DMS114 treated with DMSO at 0.1 percent for 48 hours (cell line): ENCODE data around the gene MBLAC2.

ENCODE experiments used
- DNase-seq: peaks from one replicate; lab custom pipeline; 2025; ENCODE audit not compliant: unreplicated experiment; lab: John Stamatoyannopoulos, UW

Gene MBLAC2

DNA sequence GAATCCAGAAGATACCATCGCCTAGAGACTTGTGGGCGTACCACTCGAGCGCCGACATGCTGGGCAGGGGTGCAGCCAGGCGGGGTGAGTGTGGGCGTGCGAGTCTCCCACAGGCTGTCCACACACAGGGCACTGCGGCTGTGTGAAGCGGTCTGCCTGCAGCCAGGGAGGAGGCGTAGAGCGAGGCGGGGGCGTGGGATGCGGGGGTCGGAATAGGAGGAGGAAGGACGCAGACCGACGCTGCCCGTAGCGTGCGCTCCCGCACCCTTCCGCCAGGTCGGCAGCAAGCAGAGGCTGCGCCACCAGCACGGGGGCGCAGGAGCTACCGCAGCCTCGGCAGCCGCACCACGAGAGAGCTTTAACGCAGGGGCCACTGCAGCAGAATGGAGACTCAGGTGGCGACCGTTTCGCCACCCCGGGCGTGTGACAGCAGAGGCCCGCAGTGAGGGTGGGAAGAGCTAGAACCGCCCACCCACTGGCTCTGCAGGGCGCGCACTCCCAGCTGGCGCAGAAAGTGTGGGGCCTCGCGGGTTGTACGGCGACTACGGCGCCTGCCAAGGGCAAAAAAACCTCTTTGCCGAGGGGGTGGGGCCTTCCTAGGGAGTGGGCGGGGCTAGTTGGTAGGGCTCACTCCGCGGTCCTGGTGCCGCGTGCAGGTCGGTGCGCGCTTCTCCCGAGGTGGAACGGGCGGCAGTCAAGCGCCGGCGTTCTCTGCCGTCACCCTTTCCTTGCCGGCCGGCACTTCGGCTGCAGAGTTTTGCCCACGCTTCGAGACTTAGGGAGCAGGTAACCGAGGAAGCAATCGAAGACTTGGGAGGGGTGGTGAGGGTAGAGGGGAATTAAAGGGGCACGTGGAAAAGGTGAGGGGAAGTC lies at the start of gene MBLAC2, which contains the start of gene POLR3G:
TSS of gene MBLAC2 (minus strand) at position 537 of the 873 bp plus-strand sequence. CDS start at position 58, 479 bp downstream.
TSS of gene POLR3G (plus strand) at position 630 of the 873 bp plus-strand sequence. CDS start 10,704 bp downstream, outside the sequence.
- DNase-seq = peak; percentile 85

DNA sequence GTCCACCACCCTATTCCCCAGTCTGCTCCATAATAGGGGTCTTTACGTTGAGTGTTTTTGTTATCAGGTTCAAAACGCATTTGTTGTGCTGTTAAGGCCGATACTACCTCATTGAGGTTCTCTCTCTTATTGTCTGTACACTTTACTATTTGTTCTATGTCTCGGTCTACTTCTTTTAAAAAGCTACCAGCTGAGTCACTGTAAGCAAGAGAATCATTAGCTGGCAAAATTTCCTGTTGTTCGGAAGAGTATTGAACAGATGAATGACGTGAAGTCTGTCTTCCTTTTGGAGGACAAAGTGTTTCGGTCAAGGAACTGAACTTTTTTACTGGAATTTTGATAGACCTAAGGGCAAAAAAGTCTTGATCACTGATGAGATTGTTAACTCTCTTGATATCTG lies 44.5 kb upstream of the MBLAC2 start:
- DNase-seq = no peak

DNA sequence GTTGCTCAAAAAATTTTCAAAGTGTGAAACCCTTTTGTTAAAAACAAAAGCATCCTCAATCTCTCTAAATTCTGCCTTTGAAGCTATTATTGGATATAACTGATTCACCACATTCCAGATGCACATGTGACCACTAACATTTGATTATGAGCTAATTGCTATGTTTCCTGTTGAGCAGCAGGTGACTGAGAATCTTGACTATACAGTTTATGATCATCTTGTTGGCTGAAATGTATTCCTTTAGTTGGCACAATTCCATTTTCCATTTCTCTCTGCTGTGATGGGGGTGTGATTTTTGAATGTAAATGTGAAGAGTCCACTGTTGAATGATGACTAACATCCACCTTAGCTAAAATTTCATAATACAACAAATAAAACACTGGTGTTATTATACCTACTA lies 44.1 kb upstream of the MBLAC2 start:
- DNase-seq = no peak

DNA sequence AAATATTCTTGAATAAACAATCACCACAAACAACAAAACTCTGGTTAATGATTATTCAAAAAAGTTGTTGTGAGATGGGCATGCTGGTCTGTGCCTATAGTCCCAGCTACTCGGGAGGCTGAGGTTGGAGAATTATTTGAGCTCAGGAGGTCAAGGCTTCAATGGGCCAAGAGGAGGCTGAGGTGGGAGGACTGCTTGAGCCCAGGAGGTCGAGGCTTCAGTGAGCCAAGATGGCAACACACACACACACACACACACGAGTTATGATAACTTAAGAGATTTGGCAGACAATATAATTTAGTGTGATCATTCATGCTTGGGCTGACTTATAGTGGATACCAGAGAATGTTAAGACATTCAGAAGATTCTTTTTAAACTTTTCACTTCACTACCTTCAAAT lies 39.9 kb upstream of the MBLAC2 start:
- no peak for DNase-seq

DNA sequence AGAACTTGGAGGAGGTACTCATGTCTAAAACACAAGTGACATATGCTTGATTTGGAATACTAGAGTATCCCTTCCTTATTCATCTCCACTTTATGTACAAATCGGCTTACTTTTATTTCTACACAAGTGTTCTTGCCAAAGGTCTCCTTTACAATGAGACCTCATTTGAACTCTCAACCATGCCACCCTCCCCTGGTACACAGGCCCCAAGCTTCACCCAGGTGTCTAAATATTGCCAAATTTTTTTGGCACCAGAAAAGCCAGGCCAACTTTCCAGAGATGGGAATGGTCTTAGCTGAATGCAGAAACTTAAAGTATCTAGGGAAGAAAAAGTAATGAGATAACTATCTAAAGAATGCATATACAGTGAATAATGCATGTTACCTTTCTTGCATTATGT lies 35.9 kb upstream of the MBLAC2 start:
- DNase-seq = no peak

DNA sequence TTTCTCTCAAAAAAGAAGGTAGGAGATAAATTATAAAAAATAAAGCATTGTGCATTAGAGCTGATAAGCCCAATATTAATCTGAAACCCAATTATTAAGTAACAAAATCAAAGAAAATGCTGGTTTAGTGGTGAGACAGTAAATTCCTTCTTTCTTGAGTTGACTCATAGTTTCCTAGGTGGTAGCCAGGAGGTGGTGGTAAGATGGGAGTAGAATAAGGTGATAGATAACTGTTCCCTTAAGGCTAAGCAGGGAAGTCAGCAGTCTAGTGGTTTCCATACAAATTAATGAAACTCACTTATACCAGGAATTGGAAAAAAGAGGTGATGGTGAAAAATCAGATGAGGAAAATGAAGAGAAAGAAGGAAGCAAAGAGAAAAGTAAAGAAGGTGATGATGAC lies 31.6 kb upstream of the MBLAC2 start:
- no peak for DNase-seq

DNA sequence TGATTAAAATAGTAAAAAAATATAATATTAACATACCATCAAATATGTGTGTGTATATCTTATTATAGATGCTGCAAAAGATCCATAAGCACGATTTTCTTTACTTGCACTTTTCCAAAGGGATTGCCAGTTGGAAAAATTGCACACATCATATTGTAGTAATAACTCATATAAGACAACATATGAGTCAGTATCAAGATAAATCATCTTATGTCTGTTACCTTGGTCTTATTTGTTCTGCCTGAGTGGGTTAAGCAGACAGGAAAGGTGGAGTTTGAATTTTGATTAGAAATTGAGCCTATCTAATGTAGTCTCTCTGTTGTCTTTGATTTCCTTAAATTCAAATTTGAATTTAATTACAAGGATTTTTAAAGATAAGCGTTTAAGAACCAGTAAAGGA lies 30.2 kb upstream of the MBLAC2 start:
- DNase-seq = no peak

DNA sequence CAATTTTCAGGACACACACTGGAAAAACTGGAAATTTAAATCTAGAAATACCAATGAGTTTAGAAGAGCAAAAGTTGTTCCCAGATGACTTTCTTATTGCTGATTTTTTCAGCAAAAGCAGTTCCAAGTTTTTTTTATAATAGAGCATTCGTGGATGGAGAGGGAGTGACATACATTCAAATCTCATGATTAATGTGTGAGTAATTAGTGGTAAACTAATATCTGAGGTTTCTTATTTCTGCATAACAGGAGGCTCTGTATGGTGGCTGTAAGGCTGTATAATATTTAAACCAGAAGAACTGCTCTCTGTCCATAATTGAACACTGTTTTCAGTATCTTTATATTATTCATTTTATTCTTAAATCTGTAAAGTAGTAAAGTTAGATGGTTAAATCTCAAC lies 29.0 kb upstream of the MBLAC2 start:
- DNase-seq = no peak

DNA sequence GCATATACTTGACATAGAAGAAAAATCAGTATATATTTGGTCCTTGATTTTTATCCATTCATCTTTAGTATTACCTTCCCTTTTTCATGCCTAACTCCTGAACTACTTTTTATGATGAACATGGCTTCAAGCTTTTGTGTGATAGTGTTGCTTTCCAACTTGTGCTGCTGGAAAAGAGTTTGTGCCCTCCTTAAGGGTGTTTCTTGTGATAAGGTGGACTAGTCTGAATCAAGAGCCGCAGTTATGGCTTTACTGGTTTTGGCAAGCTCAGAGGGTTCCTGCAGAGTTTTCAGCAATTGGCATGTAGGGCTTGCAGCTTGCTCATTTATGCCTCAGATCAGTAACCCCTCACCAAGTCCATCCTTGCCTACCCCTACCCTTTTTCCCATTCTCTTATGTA lies 20.6 kb upstream of the MBLAC2 start:
- no peak for DNase-seq

DNA sequence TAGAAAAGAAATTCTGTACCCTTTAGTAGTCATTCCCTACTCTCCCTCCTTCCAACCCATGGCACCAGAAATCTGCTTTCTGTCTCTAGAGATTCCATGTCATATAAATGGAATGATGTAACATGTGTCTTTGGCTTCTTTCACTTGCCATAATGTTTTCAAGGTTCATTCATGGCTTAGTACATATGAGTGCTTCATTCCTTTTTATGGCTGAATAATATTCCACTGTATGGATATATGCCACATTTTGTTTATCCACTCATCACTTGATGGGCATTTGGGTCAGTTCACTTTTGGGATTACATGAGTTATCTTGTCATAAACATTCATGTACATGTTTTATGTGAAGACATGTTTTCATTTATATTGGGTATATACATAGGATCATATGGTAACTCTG lies 19.5 kb upstream of the MBLAC2 start:
- DNase-seq = no peak

DNA sequence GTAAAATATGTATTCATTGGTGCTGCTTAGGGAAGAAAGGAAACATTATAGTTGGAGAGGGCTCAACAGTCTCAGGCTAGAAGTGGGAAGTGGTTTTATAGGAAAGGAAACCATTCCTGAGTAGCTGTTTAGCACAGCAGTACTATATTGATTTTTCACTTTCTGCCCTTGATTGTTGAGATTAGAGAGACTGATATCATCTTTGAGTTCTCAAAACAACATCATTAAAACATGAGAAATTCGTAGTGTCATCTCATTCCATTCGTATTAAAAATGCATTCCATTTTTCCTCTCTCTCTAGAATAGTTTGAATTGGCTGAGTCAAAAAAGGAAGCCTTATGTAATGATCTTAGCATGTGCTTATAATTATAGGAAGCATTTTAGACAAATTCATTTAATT lies 14.2 kb upstream of the MBLAC2 start:
- DNase-seq = no peak

DNA sequence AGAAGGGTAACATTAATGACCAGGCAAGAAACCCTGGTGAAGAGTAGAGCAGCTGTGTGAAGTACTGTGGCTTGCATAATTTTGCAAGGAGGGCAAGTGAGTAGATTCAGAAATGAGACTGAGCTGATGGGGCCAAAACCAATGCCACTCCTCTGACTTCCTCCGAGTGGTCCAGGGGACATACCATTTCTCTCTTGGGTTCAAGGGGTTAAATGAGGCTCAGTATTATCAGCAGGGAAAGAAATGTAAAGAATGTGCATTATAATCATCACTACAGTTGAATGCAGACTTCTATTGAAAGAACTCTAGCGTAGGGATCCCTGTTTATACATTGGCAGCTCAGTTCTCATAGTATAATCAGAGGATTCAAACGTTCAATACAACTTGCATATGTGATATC lies 10.0 kb upstream of the MBLAC2 start:
- no peak for DNase-seq

DNA sequence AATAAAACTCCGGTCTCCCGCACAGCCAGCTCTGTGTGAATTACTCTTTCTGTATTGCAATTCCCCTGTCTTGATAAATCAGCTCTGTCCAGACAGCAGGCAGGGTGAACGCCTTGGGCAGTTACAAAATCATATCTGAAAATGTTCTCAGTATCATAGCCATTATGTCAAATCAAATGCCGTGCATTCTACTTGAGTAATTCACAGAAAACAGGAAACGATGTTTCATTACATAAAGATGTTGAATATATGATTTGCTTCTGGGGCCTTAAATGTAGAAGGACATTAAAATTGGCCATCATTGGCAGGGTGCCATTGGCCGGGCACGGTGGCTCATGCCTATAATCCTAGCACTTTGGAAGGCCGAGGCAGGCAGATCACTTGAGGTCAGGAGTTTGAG lies 8.6 kb upstream of the MBLAC2 start:
- DNase-seq = no peak

DNA sequence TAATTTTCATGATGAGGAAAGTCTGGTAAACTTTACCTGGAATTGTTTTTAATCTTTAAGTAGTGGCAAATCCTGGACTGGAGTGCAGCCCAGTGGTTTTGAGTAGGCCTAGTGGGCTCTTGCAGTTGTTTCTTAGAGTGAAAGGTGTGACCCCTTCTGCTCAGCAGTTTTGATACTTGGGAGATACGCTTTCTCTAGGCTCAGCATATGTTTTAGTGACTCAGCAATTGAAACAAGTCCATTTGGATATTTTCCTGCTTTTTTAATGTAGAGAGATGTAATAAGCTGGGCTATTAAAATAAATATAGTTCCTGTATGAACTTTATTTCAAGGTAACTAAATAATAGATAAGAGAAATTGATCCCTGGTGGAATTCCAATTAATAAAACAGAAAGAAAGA lies 6.1 kb upstream of the MBLAC2 start:
- no peak for DNase-seq

DNA sequence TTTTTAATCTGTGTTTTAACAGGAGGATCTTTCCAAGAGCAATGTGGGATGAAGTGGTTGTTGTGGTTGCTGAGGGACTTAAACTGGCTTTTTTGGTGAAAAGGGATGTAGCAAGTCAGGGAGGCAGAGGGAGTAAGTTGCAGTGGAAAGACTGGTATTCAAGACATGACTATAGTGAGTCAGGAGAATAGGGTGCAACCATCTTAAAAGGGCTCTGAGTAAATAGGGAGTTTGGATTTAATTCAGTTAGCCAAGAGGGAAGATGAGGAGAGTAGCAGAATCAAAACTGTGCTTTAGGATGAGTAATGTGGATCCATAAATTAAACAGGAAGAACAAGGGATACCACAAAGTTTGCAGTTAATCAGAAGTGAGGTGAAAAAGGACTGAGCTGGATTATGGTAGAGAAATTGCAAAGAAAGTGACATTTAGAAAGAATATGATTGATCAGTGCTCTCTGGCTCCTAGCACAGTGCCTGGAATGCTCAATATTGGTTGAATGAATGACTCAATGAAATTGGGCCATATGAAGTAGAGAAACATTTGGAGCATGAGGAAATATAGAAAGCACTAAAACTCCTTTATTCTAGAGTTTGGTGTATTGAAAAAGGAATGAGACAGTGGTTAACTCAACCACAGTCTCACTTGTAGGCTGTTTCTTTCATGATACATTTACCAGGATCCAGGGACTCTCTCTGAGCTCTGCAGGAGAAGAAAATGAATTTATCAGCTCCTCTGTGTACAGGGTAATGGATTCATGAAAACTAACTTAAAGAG lies 5.2 kb upstream of the MBLAC2 start:
- DNase-seq = no peak

DNA sequence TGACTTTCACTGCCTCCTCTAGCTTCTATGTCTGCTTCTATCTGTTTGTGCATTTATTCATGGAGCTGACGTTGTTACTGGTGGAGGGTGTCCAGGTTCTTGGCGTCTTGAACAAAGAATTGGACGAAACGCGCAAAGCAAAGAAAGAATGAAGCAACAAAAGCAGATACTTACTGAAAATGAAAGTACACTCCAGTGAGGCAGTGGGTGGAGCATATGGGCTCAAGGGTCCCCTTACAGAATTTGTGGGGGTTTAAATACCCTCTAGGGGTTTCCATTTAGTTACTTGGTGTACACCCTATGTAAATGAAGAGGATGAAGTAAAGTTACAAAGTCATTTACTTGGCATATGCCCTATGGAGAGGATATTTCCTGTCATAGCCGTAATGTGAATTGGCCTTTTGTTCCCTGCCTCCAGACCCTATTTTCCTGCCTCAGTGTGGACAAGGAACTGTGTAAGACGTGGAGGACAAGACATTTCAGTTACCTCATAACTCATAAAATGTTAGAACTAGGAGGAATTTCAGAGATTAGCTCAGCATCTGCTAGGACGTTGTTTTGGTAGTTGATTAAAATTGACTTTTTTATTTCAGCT lies 3.1 kb upstream of the MBLAC2 start:
- no peak for DNase-seq

DNA sequence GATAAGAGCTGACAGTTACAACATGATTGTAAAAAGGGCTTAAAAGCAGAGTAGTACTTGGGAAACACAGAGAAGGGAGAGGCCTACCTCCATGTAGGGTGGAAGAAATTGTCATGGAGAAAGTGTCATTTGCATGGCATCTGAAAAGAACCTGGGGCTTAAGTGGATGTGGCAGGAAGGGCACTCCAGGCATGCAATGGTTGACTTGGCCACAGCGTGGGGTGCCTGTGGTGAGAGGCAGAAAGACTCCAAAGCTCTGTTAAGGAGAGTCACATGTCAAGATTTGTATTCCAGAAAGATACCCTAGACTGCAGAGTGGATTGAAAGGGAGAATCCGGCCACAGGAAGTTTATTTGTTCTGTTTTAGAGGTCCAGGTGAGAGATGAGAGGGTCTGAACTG lies 2.5 kb upstream of the MBLAC2 start:
- DNase-seq = no peak

DNA sequence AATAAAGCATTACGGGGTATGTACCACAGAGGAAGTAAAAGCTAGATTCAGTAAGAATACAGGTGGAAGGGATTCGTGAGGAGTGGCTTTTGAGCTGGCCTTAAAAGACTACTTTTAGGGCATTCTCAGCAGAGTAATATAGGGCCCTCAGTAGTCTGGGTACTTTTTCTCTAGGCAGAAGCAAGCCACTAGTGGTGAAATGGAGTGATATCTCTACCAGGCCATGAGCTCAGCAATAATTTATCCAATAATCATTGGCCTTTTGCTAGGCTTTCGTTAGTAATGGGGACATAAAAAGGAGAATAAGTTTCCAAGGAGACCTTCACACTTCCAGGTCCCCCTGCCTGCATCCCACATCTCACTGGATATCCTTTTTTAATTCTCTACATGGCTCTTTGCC lies 1.8 kb upstream of the MBLAC2 start:
- no peak for DNase-seq

DNA sequence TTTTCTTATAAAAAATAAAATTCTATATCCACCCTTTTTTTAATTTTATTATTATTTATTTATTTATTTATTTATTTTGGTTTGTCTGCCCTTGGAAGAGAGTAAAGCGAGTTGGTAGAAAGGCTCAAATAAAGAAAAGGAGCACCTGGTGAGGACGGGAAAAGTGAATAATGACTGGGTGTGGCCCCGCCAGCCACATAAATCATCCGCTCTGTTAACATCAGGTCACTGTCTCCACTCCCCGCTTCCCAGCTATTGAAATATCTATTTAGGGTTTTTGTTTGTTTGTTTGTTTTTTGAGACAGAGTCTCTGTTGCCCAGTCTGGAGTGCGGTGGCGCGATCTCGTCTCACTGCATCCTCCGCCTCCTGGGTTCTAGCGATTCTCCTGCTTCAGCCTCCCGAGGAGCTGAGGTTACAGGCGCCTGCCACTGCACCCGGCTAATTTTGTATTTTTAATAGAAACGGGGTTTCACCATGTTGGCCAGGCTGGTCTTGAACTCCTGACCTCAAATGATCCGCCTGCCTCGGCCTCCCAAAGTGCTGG lies 937 bp upstream of the MBLAC2 start:
- no peak for DNase-seq

DNA sequence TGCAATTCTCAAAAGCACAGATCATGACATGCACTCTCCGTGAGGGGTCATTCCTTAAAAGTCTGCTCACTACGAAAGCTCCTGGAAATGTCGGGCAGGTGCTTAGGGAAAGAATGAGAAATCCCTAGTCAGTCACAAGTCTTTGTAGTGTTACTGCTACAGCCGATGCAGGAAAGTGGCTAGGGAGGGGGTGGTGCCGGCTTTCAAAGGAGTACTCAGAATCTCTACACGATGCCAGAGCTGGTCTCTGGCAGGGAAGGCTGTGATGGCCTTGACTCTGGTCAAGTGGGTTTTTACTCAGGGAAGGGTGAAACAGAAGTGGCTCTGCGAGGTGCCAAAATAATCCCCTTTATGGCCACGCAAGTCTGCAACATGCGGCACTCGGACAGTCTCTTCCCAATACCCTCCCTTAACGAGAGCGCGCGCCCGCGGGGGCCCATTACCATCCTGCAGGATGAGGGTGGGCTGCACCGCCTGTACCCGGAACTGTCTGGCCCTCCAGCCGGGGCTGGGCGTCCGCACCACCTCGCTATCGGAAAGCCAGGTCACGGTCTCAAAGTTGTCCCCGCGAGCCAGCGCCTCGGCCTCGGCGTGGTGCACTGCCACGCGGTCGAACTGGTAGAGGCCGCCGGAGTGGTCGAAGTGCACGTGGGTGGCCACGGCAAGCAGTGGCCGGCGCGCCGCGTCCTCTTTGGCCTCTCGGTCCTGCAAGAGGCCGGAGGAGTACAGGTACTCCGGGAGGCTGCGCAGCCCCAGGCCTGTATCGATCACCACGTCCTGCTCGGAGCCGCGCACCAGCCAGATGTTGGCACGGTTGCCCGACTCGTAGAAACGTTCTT lies 956 bp downstream of the MBLAC2 start:
- DNase-seq = no peak
